HS-5 (cell line): Measurements from ENCODE around the gene TNNT1.
A peak's percentile ranks its signal among the peaks of the same experiment; 100 is the strongest.
"Not testable (repeated sequence)": the region's sequence is repeated elsewhere in the genome, so short reads cannot be mapped to it uniquely, and the experiment has no call there.

ENCODE experiments used
- DNase-seq: peaks from one replicate; pipeline ENCODE4 v3.0.0-alpha.2; 2012; ENCODE audit warnings: low read depth

TNNT1 gene, protein sequence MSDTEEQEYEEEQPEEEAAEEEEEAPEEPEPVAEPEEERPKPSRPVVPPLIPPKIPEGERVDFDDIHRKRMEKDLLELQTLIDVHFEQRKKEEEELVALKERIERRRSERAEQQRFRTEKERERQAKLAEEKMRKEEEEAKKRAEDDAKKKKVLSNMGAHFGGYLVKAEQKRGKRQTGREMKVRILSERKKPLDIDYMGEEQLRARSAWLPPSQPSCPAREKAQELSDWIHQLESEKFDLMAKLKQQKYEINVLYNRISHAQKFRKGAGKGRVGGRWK

GRCh38 chr19:55149078-55150003 lies at the start of gene TNNT1:
Gene TNNT1, minus strand, starts transcription at chr19:55149206. Its CDS starts 2,049 bp downstream, at chr19:55147157.
- no peak for DNase-seq

GRCh38 chr19:55198651-55199050 lies 49.6 kb upstream of the TNNT1 start:
- DNase-seq = no peak

GRCh38 chr19:55197528-55197927 lies 48.5 kb upstream of the TNNT1 start:
- no peak for DNase-seq

DNA sequence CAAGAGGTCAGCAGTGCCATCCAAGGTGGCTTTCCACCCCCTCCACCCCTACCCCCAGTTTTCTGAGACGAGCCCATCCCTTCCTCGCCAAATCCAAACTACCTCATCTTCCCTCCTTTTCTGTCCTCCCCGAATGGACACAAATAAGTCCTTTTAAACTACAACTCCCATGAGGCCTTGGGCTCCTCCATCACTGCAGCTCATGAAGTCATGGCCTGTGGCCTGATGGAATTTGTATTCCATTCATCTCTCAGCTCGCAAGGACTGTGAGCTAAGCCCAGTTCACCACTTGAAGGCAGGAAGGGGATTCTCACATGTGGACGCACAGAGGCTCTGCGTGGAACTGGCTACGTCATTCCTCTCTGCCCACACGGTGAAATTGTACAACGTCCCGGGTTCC lies 47.8 kb upstream of the TNNT1 start:
- no peak for DNase-seq

- DNase-seq = no peak
Observed at GRCh38 chr19:55193481-55193880, 44.5 kb upstream of the TNNT1 start.

GRCh38 chr19:55189403-55189835 lies 40.4 kb upstream of the TNNT1 start:
- peak; percentile 89 for DNase-seq

- no peak for DNase-seq
Observed at GRCh38 chr19:55188625-55189024, 39.6 kb upstream of the TNNT1 start.

DNA sequence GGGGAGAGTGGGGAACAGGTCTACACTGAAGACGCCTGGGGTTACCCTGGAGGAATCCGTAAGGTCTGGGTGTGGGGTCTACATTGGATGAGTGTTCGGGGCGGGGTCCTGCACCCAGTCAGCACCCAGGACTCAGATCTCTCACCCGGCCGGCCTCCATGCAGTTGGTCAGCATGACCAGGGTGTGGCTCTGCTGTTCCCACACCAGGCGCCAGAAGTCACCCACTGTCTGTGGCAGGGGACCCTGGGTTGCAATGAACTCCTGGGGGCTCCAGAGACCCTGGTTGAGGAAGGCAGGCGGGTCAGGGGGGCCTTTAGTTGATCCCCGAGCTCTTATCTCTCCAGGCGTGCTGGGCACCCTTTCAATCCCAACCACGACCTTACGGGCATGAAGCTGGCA lies 37.1 kb upstream of the TNNT1 start:
- no peak for DNase-seq

DNA sequence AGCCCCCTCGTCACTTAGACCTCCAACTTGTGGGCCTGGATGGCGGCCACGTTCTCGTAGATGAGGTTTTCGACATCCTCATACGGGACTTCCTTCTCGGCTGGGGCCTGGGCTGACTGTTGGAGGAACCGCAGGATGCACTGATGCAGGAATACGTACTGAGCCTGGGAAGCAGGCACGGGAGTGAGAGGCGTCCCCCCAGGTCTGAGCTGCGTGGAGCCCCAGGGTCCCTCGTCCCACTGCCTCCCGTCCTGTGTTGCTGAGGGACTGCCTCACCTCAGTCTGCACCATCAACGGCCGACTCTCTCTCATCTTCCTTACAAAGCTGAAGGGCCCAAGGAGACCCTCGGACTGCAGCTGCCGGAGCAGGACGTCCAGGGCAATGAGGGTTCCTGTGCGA lies 32.7 kb upstream of the TNNT1 start:
- DNase-seq = no peak

DNA sequence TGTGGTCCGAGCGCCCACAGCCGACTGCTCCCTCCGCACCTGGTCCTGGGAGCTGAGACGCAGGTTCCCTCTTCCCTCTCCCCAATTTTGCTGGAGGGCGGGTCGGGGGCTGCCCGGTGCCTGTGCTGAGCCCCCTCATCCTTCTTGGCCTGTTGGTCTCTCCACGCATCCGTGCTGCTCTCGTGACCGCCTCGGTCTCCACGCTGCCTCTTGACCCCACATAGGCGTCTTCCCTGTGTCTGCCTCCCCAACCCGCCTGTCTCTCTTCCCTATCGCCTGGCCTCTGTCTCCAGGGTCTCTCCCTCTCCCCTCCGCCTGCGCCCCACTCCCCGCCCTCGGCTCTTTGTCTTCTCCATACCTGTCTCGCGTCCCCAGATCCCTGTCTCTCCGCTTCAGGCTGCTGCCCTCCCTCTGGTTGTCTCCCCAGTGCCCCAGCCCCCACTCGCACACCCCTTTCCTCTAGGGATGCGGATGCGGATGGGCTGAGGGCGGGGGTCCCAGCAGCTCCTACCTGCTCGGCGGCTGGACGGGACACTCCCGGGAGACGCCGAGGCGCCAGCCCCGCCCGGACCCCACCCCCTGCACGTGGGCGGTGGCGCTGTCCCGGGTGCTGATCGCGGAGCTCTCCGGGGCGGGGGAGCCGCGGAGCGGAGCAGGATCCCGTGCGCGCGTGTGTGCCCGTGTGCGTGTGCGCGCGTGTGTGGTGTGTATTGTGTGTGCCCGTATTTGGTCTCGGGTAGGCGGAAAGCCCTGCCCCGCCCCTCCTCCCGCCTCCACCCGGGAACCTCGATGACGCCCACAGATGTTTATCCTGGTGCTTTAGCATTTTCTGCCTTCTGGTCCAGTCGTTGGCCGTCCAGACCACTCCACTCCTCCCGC lies 30.8 kb upstream of the TNNT1 start, which contains the start of gene SYT5:
TSS of gene SYT5 (minus strand) at position 684 of the 879 bp plus-strand sequence. CDS start 1,248 bp downstream, outside the sequence.
- no peak for DNase-seq

DNA sequence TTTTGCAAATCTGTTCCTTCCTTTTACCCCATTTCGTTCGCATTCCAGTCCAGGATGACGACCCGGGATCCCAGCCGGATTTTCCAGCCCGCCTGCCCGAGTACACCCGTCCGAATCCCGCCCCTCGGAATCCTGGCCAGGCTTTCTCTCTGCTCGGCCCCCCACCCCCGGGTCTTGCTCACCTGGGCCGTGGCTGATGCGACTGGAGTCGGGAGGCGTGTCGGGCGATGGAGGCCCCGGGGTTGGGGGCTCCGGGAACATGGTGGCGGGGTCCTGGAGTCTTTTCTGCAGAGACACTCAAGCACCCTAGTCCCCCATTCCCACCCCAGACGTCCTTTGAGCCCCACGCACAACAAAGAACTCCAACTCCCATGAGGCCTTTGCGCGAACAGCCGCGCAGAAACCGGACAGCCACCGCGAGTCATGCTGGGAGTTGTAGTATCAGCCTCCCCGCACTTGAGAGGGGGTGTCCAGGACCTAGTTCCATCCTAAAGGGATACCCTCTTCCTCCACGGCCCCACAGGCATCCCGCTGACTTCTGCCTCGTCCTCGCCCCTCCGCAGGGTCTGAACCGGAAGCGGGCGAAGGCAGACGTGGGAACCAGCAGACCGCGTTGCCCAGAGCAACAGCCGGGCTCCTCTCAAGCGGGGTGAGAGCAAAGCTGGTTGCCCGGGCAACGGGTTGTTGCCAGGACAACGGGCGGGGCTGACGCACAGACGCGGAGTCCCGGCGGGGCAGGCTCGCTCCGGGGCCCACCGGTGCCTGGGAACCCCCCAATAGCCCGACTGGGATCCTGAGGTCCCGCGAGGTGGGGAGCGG lies 30.0 kb upstream of the TNNT1 start:
- peak; percentile 53 for DNase-seq

DNA sequence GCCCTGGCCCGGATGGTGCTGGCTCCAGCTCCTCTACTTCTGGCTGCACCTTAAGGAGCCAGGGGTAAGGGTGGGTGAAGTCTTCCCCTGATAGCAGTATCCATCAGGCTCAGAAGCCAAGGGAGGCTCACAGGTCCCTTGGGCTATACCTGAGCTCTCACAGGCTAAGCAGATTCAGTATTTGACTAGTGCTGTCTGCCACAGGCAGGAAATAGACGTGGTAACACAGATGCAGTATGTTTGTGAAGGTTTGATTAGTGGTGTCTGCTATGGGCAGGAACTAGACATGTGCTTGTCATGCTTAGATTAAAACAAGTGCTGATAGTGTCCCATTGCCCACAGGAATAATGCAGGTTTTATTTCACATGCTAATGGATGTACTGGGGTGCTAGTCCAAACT lies 27.1 kb upstream of the TNNT1 start:
- DNase-seq = no peak

GRCh38 chr19:55175117-55175867 lies 26.3 kb upstream of the TNNT1 start:
- no peak for DNase-seq

DNA sequence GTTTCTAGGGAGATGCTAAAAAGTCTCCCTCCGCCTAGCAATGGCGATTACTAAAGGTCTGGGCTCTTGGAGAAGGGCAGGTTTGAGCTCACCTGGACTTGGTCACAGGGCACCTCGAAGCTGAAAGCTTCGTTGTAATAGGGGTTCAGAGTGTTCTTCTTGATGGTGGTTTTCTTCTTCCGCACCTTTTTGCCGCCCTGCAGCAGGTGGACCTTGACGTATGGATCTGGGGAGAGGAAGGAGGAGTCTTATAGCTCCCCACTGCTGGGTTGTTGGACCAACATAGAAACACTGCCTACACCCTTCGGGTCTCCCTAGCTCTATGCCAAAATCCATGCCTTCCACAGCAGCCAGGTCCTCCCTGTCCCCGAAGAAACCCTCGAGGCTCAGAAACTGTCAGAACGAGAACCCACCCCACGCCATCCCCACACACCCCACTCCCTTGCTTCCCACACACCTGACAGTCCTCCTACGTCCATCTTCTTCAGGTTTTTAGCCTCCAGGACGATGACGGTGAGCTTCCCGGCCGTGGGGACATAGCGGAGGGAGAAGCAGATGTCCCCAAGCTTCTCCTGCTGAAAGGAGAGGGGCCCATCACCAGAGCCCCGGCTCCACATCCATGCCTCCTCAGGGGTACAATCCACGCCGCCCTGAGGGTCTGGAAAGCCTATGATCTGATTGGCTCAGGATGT lies 25.6 kb upstream of the TNNT1 start:
- DNase-seq = no peak

- peak; percentile 73 for DNase-seq
Observed at GRCh38 chr19:55173714-55174409, 24.9 kb upstream of the TNNT1 start.

- no peak for DNase-seq
Observed at GRCh38 chr19:55173186-55173713, 24.2 kb upstream of the TNNT1 start.

DNA sequence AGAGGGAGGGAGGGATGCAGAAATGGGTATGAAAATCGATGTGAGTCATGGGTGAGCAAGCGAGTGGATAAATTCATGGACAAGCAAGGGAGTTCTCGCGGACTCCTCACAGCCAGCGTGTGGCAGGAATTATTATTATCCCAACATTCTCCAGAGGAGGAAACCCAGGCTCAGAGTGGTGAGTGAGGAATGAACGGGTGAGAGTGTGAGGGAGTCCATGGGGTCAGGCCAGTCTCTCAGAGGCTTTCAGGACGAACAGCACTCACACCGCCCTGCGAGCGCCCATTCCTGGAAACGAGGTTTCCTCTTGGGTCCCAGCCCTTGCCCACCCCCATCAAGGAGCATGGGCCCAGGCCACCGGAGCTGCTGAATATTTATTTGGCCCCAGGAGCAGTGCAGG lies 23.7 kb upstream of the TNNT1 start:
- peak; percentile 68 for DNase-seq

DNA sequence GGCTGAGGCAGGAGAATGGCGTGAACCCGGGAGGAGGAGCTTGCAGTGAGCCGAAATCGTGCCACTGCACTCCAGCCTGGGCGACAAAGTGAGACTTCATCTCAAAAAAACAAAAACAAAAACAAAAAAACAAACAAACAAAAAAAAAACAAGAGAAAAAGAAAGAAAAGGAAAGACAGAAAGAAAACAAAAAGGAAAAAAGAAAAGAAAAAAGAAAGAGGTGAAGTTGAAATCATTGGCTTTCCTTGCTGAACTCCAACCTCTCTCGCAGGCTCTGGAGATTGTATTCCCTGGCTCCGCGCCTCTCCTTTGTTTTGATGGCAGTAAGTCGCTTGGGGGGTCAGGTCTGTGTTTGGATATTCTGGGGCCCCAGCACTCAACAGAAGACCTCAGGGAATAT lies 23.3 kb upstream of the TNNT1 start:
- DNase-seq = not testable (repeated sequence)

DNA sequence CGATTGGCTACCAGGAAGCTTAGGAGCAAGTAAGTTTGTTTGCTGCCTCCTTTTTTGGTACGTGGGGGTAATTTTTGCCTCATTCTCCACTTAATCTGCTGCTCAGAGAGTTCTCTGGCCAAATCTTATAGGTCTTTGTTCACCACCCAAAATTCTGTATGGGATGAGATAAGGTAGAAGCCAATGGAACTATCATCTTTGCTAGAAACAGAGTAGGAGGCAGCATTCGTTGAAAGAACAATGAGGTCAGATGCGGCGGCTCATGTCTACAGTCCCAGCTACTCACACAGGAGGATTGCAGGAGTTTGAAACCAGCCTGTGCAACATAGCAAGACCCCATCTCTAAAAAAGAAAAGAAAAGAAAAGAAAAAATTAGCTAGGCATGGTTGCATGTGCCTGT lies 22.4 kb upstream of the TNNT1 start:
- no peak for DNase-seq
